ENCODE data around the gene SLC25A12.

DNA sequence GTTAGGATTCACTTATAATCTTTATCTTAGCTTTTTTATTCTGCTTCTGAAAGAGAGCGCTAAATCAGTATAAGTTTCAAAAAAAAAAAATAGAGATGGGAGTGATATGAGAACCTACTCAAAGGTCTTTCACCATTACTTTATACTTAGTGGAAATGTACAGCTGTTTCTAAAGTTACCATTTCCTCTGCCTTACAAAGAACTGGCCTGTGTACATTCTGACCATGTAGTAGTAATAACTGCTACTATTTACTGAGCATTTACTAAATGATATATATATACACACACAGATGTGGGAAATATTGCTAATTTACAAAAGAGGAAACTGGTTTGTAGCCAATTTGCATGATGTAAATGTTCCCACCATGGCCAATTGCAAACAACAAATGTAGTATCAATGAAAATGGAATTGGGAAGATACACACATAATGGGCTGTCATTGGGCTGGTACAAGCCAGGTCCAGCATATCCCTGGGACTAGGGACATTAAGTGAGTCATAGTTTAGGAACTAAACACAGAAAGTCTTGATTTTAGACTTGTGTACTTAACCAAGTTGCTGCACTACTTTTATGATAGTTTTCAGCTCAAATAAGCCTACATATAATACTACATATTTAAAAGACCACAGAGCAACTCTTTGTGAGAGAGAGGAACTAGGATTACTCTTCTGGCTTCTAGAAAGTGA, 139.6 kb downstream of the SLC25A12 start:
- TF ChIP-seq, protein P1, sequence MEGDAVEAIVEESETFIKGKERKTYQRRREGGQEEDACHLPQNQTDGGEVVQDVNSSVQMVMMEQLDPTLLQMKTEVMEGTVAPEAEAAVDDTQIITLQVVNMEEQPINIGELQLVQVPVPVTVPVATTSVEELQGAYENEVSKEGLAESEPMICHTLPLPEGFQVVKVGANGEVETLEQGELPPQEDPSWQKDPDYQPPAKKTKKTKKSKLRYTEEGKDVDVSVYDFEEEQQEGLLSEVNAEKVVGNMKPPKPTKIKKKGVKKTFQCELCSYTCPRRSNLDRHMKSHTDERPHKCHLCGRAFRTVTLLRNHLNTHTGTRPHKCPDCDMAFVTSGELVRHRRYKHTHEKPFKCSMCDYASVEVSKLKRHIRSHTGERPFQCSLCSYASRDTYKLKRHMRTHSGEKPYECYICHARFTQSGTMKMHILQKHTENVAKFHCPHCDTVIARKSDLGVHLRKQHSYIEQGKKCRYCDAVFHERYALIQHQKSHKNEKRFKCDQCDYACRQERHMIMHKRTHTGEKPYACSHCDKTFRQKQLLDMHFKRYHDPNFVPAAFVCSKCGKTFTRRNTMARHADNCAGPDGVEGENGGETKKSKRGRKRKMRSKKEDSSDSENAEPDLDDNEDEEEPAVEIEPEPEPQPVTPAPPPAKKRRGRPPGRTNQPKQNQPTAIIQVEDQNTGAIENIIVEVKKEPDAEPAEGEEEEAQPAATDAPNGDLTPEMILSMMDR (IDR thresholded peaks at IDR 0.05): no peak
- TF ChIP-seq POLR2A (IDR thresholded peaks at IDR 0.05): no peak

All from Peyer's patch (tissue), 4 donors.